LoVo (cell line): Measurements from ENCODE around the gene DUOXA1.
"Not testable (repeated sequence)": the region's sequence is repeated elsewhere in the genome, so short reads cannot be mapped to it uniquely, and the experiment has no call there.

ENCODE experiments used
- DNase-seq: peaks from one replicate; pipeline ENCODE4 v3.0.0-alpha.2; 2016; ENCODE audit warnings: low spot score

DUOXA1 gene

DNA sequence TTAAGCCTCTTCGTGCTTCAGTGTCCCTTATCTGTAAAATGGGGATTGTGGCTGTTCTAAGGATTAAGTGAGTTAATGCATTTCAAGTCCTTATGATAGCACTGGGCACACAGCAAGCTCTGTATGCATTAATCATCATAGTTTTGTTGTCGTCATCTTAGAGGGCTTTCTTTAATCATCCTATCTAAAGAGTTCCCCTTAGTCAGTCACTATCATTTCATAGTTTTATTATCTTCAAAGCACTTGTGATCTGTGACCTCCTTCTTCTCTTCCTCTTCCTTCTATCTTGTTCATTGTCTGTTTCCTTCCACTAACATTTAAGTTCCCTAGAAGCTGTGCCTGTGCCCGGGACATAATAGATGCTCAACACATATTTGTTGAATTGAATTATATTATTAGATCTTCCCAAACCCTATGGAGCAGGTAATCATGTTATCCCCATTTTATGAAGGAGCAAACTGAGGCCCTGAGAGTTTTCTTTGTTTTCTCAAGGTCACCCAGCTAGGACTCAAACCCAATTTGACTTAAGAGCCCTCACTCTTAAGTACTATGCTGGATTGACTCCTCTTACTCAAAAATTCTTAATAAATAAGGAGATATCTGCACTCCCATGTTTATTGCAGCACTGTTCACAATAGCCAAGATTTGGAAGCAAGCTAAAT, 39.8 kb downstream of the DUOXA1 start:
- DNase-seq: no peak

- DNase-seq: no peak
These were observed 40.6 kb downstream of the DUOXA1 start for GRCh38 chr15:45088801-45089711.

DNA sequence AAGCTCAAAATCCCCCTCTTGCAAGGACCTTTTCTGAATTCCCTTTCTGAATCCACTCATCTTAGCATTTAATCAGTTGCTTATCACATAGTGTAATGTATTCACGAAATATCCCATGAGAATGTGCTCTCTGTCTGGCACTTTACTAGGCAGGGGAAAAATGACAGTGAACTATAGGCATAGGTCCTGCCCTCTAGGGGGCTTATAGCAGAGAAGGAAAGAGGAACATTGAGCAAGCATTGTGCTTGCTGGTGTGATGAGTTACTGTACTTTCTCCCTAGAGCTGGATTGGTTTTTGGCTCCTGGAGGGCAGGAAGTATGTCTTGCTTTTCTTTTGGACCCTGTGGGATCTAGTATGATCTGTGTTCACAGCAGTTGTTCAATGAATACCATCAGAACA, 42.2 kb downstream of the DUOXA1 start:
- no peak for DNase-seq

- DNase-seq: no peak
These were observed 45.5 kb downstream of the DUOXA1 start for GRCh38 chr15:45084163-45084562.

- DNase-seq: no peak
These were observed 46.5 kb downstream of the DUOXA1 start for GRCh38 chr15:45083223-45083622.

GRCh38 chr15:45082412-45082811, 47.3 kb downstream of the DUOXA1 start:
- DNase-seq: not testable (repeated sequence)

- not testable (repeated sequence) for DNase-seq
These were observed 49.1 kb downstream of the DUOXA1 start for GRCh38 chr15:45080593-45080992.

GRCh38 chr15:45079628-45080246, 49.9 kb downstream of the DUOXA1 start:
- DNase-seq: not testable (repeated sequence)

DNA sequence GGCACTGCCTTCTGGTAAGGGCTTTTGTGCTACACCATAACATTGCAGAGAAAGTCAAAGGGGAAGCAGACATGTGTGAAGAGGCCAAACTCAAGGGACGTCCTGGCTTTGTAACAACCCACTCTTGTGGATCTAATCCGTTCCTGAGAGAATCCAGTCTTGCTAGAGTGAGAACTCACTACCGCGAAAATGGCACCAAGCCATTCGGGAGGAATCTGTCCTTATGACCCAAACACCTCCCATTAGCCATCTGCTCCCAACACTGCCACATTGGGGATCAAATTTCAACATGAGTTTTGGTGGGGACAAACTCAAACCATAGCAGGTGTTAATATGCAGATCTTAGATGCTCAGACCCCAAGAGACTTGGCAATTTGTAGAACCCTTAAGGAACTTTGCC, 50.5 kb downstream of the DUOXA1 start:
- not testable (repeated sequence) for DNase-seq

DNA sequence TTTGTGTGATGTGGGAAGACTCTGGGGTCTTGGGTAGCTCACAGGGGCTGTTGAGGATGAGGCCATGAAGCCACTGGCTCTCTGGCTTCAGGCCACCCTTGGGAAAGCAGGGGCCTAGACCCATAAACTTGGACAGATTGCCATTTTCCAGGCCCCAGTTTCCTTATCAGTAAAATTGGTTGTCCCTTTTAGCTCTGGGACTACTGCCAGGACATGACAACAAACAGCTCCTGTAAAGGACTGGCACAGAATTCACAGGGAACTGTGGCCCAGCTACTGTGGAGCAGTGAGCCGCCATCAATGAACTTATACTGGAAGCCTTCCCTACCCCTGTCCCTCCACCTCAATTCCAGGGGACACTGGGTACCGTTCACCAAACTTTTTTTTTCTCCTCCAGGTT, 52.3 kb downstream of the DUOXA1 start:
- not testable (repeated sequence) for DNase-seq

GRCh38 chr15:45075440-45076320, 54.0 kb downstream of the DUOXA1 start:
- DNase-seq: not testable (repeated sequence)

- DNase-seq: not testable (repeated sequence)
These were observed 56.1 kb downstream of the DUOXA1 start for GRCh38 chr15:45073602-45074001.

GRCh38 chr15:45069942-45070360, 59.7 kb downstream of the DUOXA1 start:
- not testable (repeated sequence) for DNase-seq
